Measurements from ENCODE around the gene RORB. TPM values are rescaled to one million over a fixed set of nuclear protein-coding genes. Genes with fewer than 3 reads are reported as not detected.

Gene RORB
- total RNA-seq, 1 donor from 2014 or later, result 2.1 TPM

- no peak overlapping the region for H3K4me3 ChIP-seq
- no peaks in the 10 kb centered on the region for H3K9me3 ChIP-seq
- DNase-seq (no peak), ATAC-seq (no peak)
- no peaks in the 10 kb centered on the region for H3K36me3 ChIP-seq
- no peaks in the 10 kb centered on the region for H3K27me3 ChIP-seq
- intact Hi-C loops (cut with DNase I), result no loop called here
- TF ChIP-seq, protein P1, sequence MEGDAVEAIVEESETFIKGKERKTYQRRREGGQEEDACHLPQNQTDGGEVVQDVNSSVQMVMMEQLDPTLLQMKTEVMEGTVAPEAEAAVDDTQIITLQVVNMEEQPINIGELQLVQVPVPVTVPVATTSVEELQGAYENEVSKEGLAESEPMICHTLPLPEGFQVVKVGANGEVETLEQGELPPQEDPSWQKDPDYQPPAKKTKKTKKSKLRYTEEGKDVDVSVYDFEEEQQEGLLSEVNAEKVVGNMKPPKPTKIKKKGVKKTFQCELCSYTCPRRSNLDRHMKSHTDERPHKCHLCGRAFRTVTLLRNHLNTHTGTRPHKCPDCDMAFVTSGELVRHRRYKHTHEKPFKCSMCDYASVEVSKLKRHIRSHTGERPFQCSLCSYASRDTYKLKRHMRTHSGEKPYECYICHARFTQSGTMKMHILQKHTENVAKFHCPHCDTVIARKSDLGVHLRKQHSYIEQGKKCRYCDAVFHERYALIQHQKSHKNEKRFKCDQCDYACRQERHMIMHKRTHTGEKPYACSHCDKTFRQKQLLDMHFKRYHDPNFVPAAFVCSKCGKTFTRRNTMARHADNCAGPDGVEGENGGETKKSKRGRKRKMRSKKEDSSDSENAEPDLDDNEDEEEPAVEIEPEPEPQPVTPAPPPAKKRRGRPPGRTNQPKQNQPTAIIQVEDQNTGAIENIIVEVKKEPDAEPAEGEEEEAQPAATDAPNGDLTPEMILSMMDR (IDR thresholded peaks at IDR 0.05), result no peak
- no peak overlapping the region for H3K27ac ChIP-seq
- no peaks in the 10 kb centered on the region for H3K4me1 ChIP-seq
Observed at GRCh38 chr9:74513221-74513620, 16.1 kb downstream of the RORB start.

DNA sequence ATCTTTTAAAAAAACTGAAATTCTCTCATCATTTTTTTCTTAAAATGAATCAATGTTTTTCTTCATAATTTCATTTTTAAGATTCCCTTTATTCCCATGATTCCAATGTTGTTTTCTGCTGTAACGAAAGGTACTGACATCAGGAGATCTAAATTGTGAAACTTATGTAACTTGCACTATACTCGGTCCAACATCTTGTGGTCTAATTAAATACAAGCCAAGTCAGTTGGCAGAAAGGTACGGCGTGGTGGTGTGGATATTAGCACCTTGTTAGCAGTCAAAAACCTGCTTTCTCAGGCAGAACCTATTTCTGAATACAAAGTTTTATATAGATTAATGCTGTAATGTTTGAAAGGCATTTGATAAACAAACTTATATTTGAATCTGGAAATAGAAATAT is 20.1 kb downstream of the RORB start:
- intact Hi-C loops (cut with DNase I), result no loop called here
- no peak for DNase-seq
- Histone ChIP-seq H3K27me3 (no peaks in the 10 kb centered on the region), H3K36me3 (no peaks in the 10 kb centered on the region), H3K4me3 (no peak overlapping the region), H3K9me3 (no peaks in the 10 kb centered on the region), H3K27ac (no peak overlapping the region), H3K4me1 (no peaks in the 10 kb centered on the region)
- ATAC-seq, result no peak
- TF ChIP-seq, protein P1 (IDR thresholded peaks at IDR 0.05), result no peak

DNA sequence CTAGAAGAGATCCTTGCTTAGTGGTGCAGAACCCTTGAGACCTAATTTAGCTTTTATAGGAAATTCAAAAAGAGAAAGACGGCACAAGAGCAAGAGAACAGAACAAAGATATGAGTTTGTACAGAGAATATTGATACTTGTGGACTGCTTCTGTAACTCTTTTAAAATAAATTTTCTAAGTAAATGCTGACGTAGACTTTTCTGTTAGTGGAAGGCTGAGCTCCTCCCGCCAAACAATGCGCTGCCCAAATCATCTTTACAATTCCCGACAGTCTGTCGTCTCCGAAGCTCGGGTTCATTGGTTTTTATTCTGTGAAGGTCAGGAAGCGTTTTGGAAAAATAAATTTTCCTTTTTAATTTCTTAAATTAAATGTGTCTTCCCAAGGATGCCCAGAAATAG is 22.3 kb downstream of the RORB start:
- no peak for DNase-seq
- TF ChIP-seq, protein P1 (IDR thresholded peaks at IDR 0.05), result no peak
- intact Hi-C loops (cut with DNase I), result no loop called here
- H3K9me3 ChIP-seq, result no peaks in the 10 kb centered on the region
- no peaks in the 10 kb centered on the region for H3K4me1 ChIP-seq
- no peaks in the 10 kb centered on the region for H3K27me3 ChIP-seq
- no peak overlapping the region for H3K27ac ChIP-seq
- no peaks in the 10 kb centered on the region for H3K36me3 ChIP-seq
- no peak overlapping the region for H3K4me3 ChIP-seq
- ATAC-seq, result no peak

DNA sequence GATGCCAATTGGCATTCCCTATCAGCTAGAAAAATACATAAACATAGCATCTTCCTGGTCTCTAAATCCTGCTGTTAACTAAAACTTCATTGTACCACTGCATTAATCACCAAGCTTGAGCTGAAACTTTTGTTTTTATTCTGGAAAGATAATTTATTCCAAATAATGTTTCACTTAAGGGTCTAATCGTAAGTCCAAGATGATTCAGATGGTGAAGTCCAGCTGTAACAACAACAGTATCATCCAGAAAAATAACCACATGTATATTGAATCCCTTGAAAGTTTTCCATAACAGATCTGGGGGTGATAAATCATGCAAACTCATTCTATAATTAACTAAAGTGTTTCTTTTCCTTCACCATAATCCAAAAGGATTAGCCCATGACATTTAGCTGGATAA is 23.9 kb downstream of the RORB start:
- no peak for DNase-seq

DNA sequence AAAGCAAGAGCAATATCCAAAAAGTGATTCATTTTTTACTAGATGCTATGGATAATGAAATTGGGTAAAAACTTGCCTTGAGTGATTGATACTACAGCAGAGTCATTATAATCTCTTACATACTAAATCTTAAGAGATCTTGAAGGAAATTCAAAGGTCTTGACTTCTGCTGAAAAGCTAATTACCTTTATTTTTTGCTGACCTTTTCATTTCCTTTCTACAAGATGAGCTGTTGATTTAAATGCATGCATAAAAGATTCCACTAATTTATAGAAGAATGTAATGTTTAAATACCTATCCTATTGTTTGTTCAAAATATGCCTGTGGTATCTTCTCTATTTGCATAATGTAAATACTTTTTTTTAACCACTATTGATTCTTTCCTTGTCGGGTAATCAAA is 27.2 kb downstream of the RORB start:
- no peak for ATAC-seq
- DNase-seq, result no peak
- Histone ChIP-seq H3K4me1 (no peaks in the 10 kb centered on the region), H3K9me3 (no peaks in the 10 kb centered on the region), H3K27ac (no peak overlapping the region), H3K27me3 (peaks cover 4% of the 10 kb centered on the region), H3K4me3 (no peak overlapping the region), H3K36me3 (no peaks in the 10 kb centered on the region)
- intact Hi-C loops (cut with DNase I), result no loop called here
- TF ChIP-seq, protein P1 (IDR thresholded peaks at IDR 0.05), result no peak

More for the DNA sequence above, 23.9 kb downstream of the RORB start:
- Histone ChIP-seq H3K36me3 (no peaks in the 10 kb centered on the region), H3K27me3 (no peaks in the 10 kb centered on the region), H3K9me3 (no peaks in the 10 kb centered on the region), H3K4me1 (no peaks in the 10 kb centered on the region), H3K27ac (no peak overlapping the region), H3K4me3 (no peak overlapping the region)
- ATAC-seq, result no peak
- intact Hi-C loops (cut with DNase I), result no loop called here
- TF ChIP-seq, protein P1 (IDR thresholded peaks at IDR 0.05), result no peak

DNA sequence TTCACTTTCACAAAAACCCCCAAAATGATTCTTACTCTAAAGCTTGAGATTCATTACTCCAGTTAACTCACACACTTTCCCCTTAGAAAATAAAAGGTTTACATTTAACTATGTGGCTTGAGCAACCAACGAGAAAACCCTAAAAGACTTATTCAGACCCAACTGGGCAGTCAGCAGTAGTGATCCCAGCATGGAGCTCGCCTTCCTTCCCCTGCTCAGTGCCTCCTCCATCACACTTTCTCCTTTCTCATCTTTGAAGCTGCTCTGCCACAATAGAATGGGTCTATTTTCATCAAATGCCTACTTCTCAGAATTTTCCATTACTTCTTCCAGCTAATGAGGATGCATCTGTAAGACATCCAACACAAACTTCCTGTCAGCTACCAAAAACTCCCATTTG is 29.1 kb downstream of the RORB start:
- H3K27me3 ChIP-seq, result peaks cover 4% of the 10 kb centered on the region
- intact Hi-C loops (cut with DNase I), result no loop called here
- no peak for ATAC-seq

More for the DNA sequence above, 29.1 kb downstream of the RORB start:
- Histone ChIP-seq H3K9me3 (no peaks in the 10 kb centered on the region), H3K36me3 (no peaks in the 10 kb centered on the region), H3K4me3 (no peak overlapping the region), H3K27ac (no peak overlapping the region), H3K4me1 (no peaks in the 10 kb centered on the region)
- TF ChIP-seq, protein P1 (IDR thresholded peaks at IDR 0.05), result no peak
- no peak for DNase-seq

Measured in upper lobe of right lung (tissue), 1 donor.